ENCODE data around the gene CCDC180.
"Not testable (repeated sequence)": the region's sequence is repeated elsewhere in the genome, so short reads cannot be mapped to it uniquely, and the experiment has no call there.

The CCDC180 gene

DNA sequence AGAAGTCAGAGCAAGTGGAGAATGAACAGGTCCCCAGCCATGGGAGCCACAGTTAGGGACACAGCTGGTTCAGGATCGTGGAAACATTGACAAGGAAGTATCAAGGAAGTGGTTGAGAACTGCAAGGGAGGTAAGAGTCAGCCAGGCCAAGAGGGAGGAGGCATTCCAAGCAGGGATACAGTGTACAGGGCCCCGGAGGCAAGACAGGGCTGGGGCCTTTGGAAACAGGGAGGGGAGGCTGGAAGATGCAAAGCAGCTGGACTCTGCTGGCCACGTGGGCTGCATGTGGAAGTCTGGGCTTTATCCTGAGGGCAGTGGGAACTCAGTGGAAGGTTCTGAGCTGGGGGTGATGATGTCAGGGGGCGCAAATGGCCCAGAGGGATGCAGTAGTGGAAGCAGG is 14.2 kb downstream of the CCDC180 start:
- no peaks in the 10 kb centered on the region for H3K27me3 ChIP-seq (replicated peaks; ENCODE audit: control insufficient read depth, insufficient read depth, low read length)
- no peak for DNase-seq (ENCODE audit: extremely low read depth, insufficient read length)
- H3K4me3 ChIP-seq (replicated peaks; ENCODE audit: low read depth, low read length): no peak overlapping the region
- TF ChIP-seq, protein P1, sequence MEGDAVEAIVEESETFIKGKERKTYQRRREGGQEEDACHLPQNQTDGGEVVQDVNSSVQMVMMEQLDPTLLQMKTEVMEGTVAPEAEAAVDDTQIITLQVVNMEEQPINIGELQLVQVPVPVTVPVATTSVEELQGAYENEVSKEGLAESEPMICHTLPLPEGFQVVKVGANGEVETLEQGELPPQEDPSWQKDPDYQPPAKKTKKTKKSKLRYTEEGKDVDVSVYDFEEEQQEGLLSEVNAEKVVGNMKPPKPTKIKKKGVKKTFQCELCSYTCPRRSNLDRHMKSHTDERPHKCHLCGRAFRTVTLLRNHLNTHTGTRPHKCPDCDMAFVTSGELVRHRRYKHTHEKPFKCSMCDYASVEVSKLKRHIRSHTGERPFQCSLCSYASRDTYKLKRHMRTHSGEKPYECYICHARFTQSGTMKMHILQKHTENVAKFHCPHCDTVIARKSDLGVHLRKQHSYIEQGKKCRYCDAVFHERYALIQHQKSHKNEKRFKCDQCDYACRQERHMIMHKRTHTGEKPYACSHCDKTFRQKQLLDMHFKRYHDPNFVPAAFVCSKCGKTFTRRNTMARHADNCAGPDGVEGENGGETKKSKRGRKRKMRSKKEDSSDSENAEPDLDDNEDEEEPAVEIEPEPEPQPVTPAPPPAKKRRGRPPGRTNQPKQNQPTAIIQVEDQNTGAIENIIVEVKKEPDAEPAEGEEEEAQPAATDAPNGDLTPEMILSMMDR (IDR thresholded peaks at IDR 0.05; ENCODE audit: insufficient read depth, low read length, poor library complexity, severe bottlenecking): no peak
- H3K36me3 ChIP-seq (ENCODE audit: control insufficient read depth, insufficient read depth, low read length): no peaks in the 10 kb centered on the region; the same call in 1 of the 2 replicates

DNA sequence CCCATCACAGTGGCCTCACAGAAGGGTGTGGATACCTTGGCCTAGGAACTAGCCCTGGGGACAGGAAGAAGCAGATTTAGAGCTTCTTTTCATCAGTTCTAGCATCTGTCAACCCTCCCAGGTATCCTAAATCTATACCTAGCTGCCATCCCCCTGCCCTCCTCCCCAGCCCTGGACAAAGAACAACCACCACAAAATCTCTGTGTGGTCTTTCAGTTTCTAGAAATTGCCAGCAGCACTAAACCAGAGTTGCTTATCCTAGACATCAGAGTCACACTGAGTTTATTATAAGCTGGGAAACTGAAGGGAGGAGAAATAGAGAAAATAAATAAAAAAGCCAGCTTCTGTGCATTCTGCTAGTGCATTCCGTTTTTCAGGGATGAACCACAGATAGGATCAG is 14.6 kb downstream of the CCDC180 start:
- Histone ChIP-seq H3K36me3 (ENCODE audit: control insufficient read depth, insufficient read depth, low read length) (no peaks in the 10 kb centered on the region), H3K27me3 (replicated peaks; ENCODE audit: control insufficient read depth, insufficient read depth, low read length) (no peaks in the 10 kb centered on the region), H3K4me3 (replicated peaks; ENCODE audit: low read depth, low read length) (no peak overlapping the region)
- TF ChIP-seq, protein P1 (IDR thresholded peaks at IDR 0.05; ENCODE audit: insufficient read depth, low read length, poor library complexity, severe bottlenecking): no peak
- DNase-seq (ENCODE audit: extremely low read depth, insufficient read length): no peak

DNA sequence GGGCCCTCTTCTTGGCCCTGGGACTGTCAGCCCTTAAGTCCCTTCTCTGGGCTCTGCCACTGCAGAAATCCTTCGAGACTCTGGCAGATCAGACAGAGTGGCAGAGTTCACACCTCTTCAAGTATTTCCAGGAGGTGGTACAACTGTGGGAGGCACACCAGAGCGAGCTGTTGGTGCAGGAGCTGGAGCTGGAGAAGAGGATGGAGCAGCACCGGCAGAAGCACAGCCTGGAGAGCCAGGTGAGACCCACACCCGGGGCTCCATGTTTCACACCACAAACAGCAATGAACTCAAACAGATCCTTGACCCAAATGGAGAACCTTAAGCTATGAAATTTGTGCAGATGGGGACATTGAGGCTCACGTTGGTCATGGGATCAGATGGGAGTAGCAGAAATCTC is 17.5 kb downstream of the CCDC180 start:
- Histone ChIP-seq H3K36me3 (ENCODE audit: control insufficient read depth, insufficient read depth, low read length) (no peaks in the 10 kb centered on the region), H3K4me3 (replicated peaks; ENCODE audit: low read depth, low read length) (no peak overlapping the region), H3K27me3 (replicated peaks; ENCODE audit: control insufficient read depth, insufficient read depth, low read length) (no peaks in the 10 kb centered on the region)
- DNase-seq (ENCODE audit: extremely low read depth, insufficient read length): no peak
- TF ChIP-seq, protein P1 (IDR thresholded peaks at IDR 0.05; ENCODE audit: insufficient read depth, low read length, poor library complexity, severe bottlenecking): no peak

DNA sequence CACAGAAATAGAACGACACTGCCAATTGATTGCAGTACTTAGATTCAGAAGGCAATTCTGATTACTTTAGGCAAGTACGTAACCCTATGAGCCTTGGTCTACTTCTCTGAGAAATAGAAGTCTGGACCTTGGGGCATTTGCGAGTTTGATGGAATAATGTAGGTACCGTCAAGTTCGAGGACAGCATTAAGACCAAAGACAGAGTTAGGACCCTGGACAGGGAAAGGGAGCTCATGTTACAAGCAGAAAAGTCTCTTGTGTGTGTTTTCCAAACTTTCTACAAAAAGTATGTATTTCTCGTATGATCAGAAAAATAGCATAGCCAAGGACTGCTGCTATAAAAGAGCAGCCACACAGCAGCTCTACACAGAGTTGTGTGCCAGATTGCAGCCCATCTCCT is 20.1 kb downstream of the CCDC180 start:
- Histone ChIP-seq H3K27me3 (replicated peaks; ENCODE audit: control insufficient read depth, insufficient read depth, low read length) (no peaks in the 10 kb centered on the region), H3K36me3 (ENCODE audit: control insufficient read depth, insufficient read depth, low read length) (no peaks in the 10 kb centered on the region), H3K4me3 (replicated peaks; ENCODE audit: low read depth, low read length) (no peak overlapping the region)
- TF ChIP-seq, protein P1 (IDR thresholded peaks at IDR 0.05; ENCODE audit: insufficient read depth, low read length, poor library complexity, severe bottlenecking): no peak
- no peak for DNase-seq (ENCODE audit: extremely low read depth, insufficient read length)

DNA sequence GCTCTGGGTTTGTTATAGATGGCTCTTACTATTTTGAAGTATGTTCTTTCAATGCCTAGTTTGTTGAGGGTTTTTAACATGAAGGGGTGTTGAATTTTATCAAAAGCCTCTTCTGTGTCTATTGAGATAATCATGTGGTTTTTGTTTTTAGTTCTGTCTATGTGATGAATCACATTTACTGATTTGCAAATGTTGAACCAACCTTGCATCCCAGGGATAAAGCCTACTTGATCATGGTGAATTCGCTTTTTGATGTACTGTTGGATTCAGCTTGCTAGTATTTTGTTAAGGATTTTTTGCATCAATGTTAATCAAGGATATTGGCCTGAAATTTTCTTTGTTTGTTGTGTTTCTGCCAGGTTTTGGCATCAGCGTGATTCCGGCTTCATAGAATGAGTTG is 25.5 kb downstream of the CCDC180 start:
- Histone ChIP-seq H3K27me3 (replicated peaks; ENCODE audit: control insufficient read depth, insufficient read depth, low read length) (no peaks in the 10 kb centered on the region), H3K4me3 (replicated peaks; ENCODE audit: low read depth, low read length) (no peak overlapping the region), H3K36me3 (ENCODE audit: control insufficient read depth, insufficient read depth, low read length) (no peaks in the 10 kb centered on the region)
- TF ChIP-seq, protein P1 (IDR thresholded peaks at IDR 0.05; ENCODE audit: insufficient read depth, low read length, poor library complexity, severe bottlenecking): no peak
- DNase-seq (ENCODE audit: extremely low read depth, insufficient read length): no peak

DNA sequence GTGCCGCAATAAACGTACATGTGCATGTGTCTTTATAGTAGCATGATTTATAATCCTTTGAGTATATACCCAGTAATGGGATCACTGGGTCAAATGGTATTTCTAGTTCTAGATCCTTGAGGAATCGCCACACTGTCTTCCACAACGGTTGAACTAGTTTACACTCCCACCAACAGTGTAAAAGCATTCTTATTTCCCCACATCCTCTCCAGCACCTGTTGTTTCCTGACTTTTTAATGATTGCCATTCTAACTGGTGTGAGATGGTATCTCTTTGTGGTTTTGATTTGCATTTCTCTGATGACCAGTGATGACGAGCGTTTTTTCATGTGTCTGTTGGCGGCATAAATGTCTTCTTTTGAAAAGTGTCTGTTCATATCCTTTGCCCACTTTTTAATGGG is 28.2 kb downstream of the CCDC180 start:
- H3K36me3 ChIP-seq (ENCODE audit: control insufficient read depth, insufficient read depth, low read length); H3K4me3 ChIP-seq (replicated peaks; ENCODE audit: low read depth, low read length); H3K27me3 ChIP-seq (replicated peaks; ENCODE audit: control insufficient read depth, insufficient read depth, low read length); DNase-seq (ENCODE audit: extremely low read depth, insufficient read length): not testable (repeated sequence)

All from GM06990 (cell line).